ENCODE results near the gene EEPD1.
"Not testable (repeated sequence)": the region's sequence is repeated elsewhere in the genome, so short reads cannot be mapped to it uniquely, and the experiment has no call there.

The EEPD1 gene

DNA sequence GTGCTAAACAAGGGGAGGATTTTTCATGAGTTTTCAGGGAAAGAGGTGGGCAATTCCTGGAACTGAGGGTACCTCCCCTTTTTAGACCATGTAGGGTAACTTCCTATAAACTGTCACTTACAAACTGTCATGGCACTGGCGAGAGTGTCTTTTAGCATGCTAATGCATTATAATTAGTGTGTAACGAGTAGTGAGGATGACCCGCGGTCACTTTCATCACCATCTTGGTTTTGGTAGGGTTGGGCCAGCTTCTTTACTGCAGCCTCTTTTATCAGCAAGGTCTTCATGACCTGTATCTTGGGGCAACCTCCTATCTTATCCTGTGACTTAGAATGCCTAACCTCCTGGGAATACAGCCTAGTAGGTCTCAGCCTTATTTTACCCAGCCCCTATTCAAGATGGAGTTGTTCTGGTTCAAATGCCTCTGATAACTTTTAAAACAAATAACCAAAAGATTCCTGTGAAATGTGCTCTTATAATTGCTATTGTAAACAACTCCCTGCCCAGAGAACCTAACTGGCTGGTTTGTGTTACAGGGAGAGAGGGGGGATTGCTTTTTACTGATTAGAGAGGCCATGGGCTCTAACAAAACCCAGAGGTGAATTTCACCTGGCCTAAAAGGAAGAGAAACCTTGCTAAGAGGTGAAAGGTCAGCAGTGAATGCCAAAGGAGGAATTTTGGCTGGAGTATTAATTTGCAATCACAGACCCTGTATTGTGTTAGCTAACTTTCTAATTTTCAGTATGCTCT is 64.3 kb downstream of the EEPD1 start:
- no peak for DNase-seq

DNA sequence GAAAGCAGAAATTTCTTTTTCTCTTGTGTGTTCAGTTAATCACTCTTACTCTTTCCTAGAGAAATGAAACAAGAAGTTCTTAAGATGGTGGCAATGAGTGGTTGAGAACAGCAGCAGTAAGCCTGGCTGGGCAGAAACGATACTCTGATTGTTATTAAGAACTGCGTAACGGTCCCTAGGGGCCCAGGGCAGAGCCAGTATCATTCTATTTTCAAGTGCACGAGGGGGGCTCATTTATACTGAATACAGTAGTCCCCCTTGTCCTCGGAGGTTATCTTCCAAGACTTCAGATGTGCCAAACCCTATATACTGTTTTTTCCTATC is 64.9 kb downstream of the EEPD1 start:
- DNase-seq, result no peak

DNA sequence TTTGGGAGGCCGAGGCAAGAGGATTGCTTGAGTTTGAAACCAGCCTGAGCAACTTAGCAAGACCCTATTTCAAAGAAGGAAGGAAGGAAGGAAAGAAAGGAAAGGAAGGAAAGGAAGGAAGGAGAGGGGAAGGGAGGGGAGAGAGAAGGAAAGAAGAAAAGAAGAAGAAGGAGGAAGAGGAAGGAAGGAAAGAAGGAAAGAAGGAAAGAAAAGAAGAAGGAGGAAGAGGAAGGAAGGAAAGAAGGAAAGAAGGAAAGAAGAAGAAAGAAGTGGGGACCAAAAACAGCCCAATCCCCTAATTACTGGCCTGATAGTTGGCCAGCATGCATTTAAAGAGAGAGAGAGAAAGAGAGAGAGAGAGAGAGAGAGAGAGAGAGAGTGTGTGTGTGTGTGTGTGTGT is 66.4 kb downstream of the EEPD1 start:
- DNase-seq, result no peak

DNA sequence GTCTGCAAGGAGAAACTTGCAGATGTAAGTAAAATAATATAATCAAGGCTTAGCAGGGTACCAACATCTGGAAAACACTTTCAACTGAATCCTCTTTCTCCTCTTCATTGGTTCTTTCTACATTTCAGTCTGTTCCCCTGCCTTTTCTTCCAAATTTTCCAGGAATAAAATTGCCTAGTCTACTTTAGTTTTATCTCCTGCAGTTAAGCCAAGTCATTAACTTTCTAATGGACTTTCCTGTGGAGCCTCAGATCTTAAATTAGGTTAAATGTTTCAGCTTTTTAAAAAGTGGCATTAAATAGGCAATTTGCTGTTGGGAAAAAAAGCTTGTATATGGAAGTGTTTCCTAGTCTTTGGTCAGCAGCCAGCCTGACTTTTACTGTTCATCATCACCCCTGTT is 70.8 kb downstream of the EEPD1 start:
- no peak for DNase-seq

DNA sequence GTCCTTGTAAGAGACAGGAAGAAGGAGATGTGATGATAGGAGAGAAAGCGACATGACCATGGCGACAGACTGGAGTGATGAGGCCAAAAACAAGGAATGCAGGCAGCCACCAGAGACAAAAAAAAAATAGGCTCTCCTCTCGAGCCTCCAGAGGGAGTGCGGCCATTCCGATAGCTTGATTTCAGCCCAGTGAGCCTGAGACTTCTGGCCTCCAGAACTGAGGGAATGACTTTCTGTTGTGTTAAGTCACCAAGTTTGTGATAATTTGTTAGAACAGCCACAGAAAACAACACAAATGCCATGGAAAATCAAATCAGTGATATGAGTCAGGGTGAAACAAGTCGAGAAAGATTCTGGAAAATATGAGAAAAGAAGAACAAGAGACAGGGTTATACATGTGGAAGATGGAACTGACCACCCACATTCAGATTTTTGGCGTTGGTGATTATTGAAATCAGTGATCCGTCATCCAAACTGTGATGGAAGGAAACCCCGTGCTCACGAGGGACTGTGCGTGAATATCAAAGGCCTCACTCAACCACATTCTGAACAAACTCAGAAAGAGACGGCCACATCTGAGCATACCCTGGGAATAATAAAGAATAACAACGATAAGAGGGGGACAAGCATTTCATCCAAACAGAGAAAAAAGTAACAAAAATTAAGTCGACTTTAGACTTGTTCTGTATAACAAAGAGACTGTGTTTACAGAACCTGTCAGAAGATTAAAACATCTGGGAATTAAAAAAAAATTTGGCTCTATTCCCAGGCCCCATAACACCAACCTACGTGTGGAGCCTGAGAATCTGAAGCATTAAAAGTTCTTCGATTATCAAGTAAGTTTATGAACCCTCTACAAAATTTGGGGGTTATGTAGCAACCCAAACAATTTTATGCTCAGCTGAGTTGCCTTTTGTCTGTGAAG is 72.1 kb downstream of the EEPD1 start:
- no peak for DNase-seq

DNA sequence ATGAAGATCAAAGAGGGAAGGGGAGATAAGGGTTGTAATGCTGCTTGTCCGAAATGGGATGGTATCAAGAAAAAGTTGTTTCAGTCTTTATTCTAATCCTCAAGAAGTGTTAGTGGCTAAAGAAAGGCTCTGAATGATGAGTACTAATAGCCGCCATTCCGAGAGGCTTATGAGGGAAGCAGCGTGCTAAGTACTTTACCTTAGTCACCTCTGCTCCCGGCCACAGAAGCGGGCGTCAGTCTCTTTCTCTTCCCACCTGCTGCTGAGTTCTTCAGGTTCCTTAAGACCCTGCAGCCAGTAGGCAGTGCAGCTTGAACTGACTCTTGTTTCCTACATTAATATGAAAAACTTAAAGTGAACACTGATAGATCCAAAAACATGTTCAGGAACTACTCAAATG is 73.1 kb downstream of the EEPD1 start:
- no peak for DNase-seq

DNA sequence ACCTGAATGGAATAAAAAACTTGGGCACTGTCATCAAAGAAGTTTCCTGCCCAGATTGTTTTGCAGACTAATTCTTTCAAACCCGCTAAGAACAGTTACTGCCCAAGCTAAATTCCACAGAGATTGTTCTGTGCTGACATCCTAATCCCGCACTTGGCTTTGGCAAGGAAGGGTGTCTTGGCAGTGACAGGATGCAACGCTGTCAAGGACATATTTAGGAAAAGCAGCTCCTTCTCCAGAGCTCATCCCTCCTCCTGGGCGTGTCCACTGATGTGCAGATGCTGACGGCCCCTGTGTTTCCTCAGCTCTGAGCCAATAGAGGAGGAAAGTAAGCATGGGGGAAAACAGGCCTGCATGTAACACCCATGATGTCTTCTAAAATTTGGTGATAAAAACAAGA is 74.2 kb downstream of the EEPD1 start:
- peak; percentile 79 for DNase-seq

DNA sequence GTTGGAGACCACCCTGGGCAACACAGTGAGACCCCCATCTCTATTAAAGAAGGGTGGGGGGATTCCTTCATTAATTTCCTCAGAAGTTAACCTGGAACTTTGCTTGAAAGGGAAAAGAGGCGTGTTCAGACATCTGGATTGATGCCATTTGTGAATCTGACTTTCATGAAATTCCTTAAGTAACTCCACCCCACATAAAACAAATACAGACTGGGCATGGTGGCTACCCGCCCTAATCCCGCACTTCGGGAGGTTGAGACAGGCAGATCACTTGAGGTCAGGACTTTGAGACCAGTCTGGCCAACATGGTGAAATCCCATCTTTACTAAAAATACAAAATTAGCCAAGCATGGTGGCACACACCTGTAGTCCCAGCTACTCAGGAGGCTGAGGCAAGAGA is 75.0 kb downstream of the EEPD1 start:
- DNase-seq, result no peak

DNA sequence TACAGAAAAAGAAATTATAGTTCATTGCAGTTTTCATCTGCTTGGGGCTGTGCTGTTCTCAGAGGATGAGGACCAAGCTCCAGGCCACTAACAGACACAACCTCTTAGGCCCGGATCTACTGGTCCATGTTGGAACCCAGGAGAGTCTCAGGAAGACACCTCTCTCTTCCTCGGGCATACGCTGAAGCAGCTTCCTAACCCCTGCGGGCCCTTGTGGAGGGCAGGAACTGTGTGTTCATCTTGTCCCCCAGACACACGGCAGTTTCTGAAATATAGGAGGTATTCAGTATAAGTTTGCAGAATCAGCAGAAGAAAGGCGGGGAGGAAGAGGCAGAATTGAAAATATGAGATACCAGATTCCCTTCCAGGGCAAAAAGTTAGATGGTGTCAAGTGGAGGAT is 78.4 kb downstream of the EEPD1 start:
- DNase-seq, result no peak

DNA sequence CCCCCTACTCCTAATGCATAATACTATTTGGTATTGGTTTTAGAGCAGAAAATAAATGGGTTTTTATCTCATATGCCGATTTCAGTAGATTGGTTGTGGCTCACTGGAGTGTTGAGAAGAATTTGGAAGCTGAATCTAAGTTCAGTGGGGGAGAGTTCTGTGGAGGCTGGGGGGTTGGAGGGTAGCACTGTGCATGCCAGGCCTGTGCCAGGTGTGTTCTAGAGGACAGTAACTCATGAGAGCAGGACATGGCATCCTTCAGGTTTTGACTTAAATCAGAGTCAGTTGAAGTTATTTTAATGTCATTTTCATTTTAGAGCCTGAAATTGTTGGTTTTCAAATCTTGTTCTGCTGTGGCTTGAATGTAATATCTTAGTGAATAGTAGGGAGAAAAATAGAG is 79.5 kb downstream of the EEPD1 start:
- DNase-seq, result no peak

DNA sequence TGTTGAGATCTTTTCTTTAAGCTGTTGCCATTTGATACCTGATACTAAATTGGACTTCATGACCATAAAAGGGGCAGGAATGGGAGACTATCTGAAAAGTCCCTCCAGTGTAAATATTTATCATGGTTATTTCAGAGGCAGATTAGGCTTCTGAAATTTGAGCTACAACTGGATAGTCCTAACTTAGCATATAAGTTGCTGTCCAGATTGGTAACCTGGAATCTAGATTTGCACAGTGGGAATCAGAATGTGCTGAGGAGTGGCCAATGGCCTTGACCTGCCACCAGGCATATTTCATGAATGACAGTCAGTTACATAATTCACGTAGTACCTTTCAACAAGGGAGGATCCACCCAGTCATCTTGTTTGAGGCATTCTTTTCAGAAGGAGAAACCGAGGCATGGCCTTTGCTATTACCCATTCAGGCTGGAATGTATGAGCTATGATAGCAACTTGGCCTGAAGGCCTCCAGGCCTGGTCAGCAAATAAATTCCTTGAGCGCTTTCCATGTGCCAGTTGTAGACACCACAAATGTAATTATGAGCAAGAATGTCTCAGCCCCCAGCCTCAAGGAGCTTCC is 80.0 kb downstream of the EEPD1 start:
- DNase-seq, result no peak

DNA sequence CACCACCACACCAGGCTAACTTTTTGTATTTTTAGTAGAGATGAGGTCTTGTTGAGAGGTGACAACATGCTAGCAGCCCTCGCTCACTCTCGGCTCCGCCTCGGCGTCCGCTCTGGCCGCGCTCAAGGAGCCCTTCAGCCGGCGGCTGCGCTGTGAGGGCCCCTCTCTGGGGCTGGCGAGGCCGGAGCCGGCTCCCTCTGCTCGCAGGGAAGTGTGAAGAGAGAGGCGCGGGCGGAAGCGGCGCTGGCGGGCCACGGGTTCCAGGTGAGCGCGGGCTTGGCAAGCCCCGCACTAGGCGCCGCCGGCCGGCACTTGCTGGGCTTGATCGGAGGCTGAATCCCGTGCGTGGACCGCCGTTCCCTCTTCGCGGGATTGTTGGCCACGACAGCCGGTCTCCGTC is 83.0 kb downstream of the EEPD1 start:
- DNase-seq, result no peak

DNA sequence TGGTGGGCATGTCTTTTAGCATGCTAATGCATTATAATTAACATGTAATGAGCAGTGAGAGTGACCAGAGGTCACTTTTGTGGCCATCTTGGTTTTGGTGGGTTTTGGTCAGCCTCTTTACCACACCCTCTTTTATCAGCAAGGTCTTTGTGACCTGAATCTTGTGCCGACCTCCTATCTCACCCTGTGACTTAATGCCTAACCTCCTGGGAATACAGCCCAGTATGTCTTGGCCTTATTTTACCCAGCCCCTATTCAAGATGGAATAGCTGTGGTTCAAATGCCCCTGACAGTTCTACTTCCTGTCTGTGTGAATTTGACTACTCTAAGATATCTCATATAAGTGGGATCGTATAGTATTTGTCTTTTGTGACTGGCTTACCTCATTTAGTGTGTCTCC is 85.1 kb downstream of the EEPD1 start:
- DNase-seq, result no peak

DNA sequence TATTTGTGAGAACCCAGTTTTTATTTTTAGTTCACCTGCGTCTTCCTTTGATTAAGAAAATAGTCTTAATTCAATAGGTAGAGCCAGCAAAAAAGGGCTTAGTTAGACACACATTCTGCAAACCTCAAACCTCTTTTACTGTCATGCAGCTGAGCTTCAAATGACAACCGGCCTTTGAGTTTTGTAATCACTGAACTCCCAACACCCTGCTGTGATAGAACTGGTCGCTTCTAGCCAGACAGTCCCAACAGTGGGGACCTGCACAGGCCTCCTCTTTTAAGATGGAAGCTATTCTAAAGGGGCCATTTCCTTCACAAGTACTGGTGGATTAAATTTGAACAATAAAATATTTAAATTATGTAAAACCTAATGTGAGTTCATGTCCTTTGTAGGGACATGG is 90.3 kb downstream of the EEPD1 start:
- DNase-seq, result not testable (repeated sequence)

DNA sequence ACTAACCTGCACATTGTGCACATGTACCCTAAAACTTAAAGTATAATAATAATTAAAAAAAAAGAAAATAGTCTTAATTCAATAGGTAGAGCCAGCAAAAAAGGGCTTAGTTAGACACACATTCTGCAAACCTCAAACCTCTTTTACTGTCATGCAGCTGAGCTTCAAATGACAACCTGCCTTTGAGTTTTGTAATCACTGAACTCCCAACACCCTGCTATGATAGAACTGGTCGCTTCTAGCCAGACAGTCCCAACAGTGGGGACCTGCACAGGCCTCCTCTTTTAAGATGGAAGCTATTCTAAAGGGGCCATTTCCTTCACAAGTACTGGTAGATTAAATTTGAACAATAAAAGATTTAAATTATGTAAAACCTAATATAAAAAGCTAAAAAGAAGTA is 90.9 kb downstream of the EEPD1 start:
- not testable (repeated sequence) for DNase-seq

DNA sequence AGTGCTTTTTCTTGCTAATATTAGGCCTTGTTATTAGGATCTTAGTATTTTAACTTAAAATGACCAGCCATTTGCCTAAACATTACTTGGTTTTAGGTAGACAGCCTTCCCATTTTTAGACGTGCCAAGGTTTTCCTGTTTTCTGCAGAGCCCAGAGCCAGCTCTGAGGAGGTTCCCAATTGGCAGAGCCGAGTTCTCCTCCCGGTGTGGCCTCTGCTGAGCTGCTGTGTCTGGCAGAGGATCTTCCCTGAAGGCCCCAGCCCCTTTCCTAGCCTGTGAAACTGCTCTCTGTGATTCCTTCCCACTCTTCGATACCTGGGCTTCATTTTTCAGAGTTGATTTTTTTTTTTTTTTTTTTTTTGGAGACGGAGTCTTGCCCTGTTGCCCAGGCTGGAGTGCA is 91.4 kb downstream of the EEPD1 start:
- peak; percentile 51 for DNase-seq

DNA sequence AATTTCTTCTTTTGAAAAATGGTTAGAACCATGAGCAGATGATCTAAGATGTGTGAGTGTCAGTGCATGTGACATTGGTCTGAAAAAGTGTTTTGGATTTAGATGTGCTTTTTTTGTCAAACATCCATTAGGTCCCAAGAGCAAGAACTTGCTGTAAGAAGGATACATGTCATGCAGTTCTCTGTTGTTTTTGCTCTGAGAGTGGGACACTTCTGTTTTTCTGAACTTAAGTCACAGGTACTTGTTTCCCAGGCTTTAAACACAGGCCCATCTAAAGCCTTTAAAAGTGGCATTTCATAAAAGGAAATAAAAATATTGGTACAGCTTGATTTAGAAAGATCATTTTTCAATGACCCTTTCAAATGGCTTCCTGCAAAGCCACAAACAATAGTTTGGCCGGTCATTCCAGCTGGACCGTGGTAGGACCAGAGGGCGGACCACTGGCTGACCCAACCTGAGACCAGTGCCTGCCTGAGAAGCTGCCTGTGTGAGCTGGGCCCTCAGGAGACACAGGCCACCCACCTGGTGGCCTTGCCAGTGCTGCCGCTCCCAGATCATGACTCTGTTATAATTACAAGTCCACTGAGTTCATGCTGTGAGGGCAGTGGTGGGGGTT is 92.7 kb downstream of the EEPD1 start:
- DNase-seq, result no peak

DNA sequence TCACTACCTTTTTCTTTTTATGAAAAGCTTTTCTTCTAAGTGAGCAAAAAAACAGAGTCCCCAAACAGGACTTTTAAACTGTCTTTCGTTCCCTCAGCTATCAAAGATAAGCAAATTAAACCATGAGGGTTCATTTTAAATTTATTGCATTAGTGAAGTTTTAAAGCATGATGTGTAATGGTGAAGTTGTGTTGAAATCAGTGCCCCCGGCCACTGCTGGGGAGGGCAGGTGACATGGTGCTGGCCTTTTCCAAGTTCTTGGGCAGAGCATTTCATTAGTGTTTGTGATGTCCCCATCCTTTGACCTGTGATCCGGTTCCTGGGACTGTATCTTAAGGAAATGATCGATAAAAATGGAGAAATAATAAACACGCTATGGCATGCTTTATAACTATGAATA is 96.0 kb downstream of the EEPD1 start:
- DNase-seq, result no peak

DNA sequence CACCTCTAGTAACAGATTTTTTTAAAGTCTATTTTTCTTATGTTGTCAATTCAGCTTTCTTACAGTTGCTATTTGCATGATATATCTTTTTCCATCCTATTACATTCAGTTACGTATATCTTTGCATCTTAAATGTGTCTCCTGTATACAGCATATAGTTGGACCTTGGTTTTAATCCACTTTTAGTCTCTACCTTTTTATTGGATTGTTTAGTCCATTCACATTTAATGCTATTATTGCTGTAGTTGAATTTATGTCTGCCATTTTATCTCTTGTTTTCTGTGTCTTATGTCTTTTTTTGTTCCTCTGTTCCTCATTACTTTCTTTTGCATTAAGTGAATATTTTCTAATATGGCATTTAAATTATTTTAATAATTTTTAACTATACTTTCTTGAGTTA is 100.6 kb downstream of the EEPD1 start:
- no peak for DNase-seq

DNA sequence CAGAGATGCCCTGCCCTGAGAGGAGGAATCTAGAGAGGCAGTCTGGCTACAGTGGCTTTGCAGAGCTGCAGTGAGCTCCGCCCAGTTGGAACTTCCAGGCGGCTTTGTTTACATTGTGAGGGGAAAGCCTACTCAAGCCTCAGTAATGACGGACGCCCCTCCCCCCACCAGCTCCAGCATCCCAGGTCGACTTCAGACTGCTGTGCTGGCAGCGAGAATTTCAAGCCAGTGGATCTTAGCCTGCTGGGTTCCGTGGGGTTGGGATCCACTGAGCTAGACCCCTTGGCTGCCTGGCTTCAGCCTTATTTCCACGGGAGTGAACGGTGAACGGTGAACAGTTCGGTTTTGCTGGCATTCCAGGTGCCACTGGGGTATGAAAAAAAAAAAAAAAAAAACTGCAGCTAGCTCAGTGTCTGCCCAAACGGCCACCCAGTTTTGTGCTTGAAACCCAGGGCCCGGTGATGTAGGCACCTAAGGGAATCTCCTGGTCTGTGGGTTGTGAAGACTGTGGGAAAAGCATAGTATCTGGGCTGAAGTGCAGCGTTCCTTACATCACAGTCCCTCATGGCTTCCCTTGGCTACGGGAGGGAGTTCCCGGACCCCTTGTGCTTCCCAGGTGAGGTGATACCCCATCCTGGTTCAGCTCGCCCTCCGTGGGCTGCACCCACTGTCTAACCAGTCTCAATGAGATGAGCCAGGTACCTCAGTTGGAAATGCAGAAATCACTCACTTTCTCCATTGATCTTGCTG is 105.6 kb downstream of the EEPD1 start:
- peak; percentile 71 for DNase-seq

DNA sequence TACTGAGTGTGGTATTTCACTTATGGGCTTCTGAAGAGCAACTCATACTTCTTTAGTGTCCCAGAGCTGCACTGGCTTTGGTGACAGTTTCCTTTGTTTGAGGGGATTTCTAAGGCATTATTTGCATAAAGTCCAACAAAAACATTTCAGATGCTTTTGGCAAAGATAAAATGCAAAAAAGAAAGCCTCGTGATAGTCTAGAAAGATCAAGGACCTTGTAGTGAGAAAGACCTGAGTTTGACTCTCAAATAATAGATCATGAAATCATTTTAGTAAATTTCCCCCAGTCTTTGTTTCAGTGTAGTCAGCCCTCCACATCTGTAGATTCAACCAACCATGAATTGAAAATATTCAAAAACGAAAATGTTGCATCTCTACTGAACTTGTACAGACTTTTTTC is 107.4 kb downstream of the EEPD1 start:
- no peak for DNase-seq

DNA sequence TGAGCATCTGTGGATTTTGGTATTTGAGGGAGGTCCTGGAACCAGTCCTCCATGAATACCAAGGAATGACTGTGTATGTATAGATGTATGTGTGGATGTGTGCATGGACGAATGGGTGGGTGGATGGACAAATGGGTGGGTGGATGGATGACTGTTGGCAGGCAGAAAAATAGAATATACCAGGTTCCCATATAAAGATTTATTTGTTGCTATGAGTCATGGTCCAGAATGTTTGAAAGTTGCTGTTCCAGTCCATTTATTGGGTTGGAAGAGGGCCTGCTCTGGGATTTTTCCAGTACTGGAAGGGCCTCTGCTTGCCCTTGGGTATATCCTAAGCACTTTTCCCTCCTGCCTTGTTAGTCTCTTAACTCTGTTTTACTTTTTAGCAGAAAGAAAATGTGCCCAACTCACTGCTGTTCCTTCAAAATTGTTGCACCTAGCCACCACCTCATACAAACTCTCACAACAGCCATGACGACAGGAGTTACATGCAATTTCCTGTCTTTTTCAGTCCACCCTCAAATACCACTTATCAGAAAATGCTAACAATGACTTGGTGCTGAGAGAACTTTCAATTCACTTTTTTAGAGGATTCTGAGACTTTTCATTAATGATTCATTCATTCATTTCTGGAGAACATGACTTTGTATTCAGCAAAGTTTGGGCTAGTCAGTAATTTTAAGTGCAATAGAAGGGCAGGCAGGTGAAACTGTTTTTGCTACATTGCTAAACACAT is 108.1 kb downstream of the EEPD1 start:
- no peak for DNase-seq

Data from right hindlimb (tissue), 1 donor.